Measurements from ENCODE around the gene WDR48. TPM values are rescaled to one million over a fixed set of nuclear protein-coding genes. Genes with fewer than 3 reads are reported as not detected.
A peak's percentile ranks its signal among the peaks of the same experiment; 100 is the strongest.

The WDR48 gene
- total RNA-seq, 2 donors from 2014 or later: 15.8 to 16.5 TPM

DNA sequence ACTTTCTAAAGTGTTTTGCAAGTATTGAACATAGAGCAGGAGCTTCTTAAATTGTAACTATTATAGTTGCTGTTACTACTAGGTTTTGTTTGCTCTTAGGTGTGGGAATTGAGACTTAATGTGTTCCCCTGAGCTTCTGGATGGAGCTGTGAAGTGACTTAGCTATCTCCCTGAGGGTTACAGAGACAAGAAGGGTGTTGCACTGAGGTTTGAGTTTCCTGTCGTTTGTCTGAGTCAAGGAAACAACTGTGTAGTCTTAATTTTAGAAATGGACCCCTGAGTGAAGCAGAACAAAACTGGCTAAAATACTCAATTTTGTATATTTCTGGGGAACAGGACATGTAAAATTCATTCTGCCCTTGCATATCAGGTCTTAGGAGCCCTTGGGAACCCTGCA, 76.1 kb downstream of the WDR48 start:
- 36 to 41% methylated on average over 1 of the region's 1 CpG for WGBS, 2 donors
- TF ChIP-seq, protein P1, sequence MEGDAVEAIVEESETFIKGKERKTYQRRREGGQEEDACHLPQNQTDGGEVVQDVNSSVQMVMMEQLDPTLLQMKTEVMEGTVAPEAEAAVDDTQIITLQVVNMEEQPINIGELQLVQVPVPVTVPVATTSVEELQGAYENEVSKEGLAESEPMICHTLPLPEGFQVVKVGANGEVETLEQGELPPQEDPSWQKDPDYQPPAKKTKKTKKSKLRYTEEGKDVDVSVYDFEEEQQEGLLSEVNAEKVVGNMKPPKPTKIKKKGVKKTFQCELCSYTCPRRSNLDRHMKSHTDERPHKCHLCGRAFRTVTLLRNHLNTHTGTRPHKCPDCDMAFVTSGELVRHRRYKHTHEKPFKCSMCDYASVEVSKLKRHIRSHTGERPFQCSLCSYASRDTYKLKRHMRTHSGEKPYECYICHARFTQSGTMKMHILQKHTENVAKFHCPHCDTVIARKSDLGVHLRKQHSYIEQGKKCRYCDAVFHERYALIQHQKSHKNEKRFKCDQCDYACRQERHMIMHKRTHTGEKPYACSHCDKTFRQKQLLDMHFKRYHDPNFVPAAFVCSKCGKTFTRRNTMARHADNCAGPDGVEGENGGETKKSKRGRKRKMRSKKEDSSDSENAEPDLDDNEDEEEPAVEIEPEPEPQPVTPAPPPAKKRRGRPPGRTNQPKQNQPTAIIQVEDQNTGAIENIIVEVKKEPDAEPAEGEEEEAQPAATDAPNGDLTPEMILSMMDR (IDR thresholded peaks at IDR 0.05): no peak
- no peak for TF ChIP-seq POLR2A (IDR thresholded peaks at IDR 0.05)
- H3K9me3 ChIP-seq: no peaks in the 10 kb centered on the region

DNA sequence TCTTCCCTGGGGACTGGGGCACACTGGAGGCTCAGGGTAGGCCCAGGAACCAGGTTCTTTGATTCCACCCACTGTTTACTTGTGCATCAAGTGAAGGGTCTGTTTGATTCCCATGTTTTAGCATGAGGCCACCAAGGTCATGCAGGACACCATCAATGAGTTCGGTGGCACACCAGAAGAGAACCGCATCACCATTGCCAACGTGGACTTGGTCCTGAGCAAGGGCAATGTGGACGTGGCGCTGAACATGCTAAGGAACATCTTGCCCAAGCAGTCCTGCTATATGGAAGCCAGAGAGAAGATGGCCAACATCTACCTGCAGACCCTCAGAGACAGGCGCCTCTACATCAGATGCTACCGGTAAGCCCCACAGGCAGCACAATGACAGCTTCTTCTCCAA, 77.1 kb downstream of the WDR48 start:
- WGBS, 2 donors: 88 to 92% methylated on average over 5 to 7 of the region's 7 CpGs
- Histone ChIP-seq H3K9me3 (no peaks in the 10 kb centered on the region), H3K4me3 (no peak overlapping the region), H3K4me1 (peaks cover 42% of the 10 kb centered on the region), H3K27me3 (no peaks in the 10 kb centered on the region), H3K36me3 (replicated peaks in 1 of 2; ENCODE audit: insufficient read depth in 1 of 2, low read depth in 2 of 2) (no peaks in the 10 kb centered on the region), H3K27ac (no peak overlapping the region)
- DNase-seq (peak in 1 of 4 donors; percentile 1), ATAC-seq (no peak)
- intact Hi-C loops (cut with DNase I): no loop called here
- TF ChIP-seq, protein P1 (IDR thresholded peaks at IDR 0.05): no peak
- no peak for TF ChIP-seq POLR2A (IDR thresholded peaks at IDR 0.05)

More for the DNA sequence above, 76.1 kb downstream of the WDR48 start:
- no peaks in the 10 kb centered on the region for H3K27me3 ChIP-seq
- H3K36me3 ChIP-seq (replicated peaks in 1 of 2; ENCODE audit: insufficient read depth in 1 of 2, low read depth in 2 of 2): no peaks in the 10 kb centered on the region
- DNase-seq: no peak
- intact Hi-C loops (cut with DNase I): no loop called here
- H3K4me1 ChIP-seq: peaks cover 42% of the 10 kb centered on the region
- H3K27ac ChIP-seq: peak overlapping the region in 1 of 4 donors; percentile 73
- ATAC-seq: no peak
- H3K4me3 ChIP-seq: no peak overlapping the region

DNA sequence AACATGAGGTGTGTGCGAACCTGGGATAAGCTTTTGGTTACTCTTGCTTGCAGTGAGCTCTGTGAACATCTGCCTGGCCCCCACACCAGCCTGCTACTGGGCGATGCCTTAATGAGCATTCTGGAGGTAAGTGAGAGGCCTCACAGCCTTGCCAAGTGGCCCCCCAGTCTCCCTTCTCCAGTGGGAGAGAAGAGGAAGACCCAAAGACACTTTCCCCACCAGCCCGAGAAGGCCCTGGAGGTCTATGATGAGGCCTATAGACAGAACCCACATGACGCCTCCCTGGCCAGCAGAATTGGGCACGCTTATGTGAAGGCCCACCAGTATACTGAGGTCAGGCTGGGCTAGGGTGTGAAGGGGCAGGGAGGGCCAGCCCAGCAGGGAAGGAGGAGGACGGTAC, 78.2 kb downstream of the WDR48 start:
- Histone ChIP-seq H3K4me3 (no peak overlapping the region), H3K27ac (peak overlapping the region in 3 of 4 donors; percentile 9 to 27 (median 12)), H3K9me3 (no peaks in the 10 kb centered on the region), H3K4me1 (peaks cover 41% of the 10 kb centered on the region), H3K36me3 (replicated peaks in 1 of 2; ENCODE audit: insufficient read depth in 1 of 2, low read depth in 2 of 2) (no peaks in the 10 kb centered on the region), H3K27me3 (no peaks in the 10 kb centered on the region)
- ATAC-seq (no peak), DNase-seq (peak in 1 of 4 donors; percentile 1)
- WGBS, 2 donors: 88 to 93% methylated on average over 6 of the region's 6 CpGs
- intact Hi-C loops (cut with DNase I): no loop called here
- TF ChIP-seq, protein P1 (IDR thresholded peaks at IDR 0.05): no peak
- TF ChIP-seq POLR2A (IDR thresholded peaks at IDR 0.05): no peak

DNA sequence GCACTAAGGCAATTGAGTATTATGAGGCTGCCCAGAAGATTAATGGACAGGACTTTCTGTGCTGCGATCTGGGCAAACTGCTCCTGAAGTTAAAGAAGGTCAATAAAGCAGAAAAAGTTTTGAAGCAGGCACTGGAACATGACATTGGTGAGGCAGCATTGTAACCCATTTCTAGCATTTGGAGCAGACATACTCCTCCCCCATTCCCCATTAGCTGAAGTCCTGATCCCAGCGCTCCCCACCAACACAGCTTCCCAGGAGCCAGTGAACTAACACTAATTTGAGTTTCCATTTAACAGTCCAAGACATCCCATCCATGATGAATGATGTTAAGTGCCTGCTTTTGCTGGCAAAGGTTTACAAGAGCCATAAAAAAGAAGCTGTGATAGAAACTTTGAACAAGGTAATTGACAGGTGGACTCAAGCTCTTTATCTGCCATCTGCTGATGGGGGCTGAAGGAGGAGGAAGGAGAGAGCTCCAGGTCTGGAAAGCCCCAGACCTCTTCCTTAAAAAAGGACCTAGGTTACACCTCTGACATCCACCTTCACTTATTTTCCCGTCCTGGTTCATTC, 79.0 kb downstream of the WDR48 start:
- no peaks in the 10 kb centered on the region for H3K27me3 ChIP-seq
- H3K4me3 ChIP-seq: no peak overlapping the region
- H3K27ac ChIP-seq: peak overlapping the region in 3 of 4 donors; percentile 9 to 27 (median 12)
- no peak for TF ChIP-seq POLR2A (IDR thresholded peaks at IDR 0.05)
- TF ChIP-seq, protein P1 (IDR thresholded peaks at IDR 0.05): no peak
- H3K4me1 ChIP-seq: peaks cover 40% of the 10 kb centered on the region
- no peaks in the 10 kb centered on the region for H3K36me3 ChIP-seq (replicated peaks in 1 of 2; ENCODE audit: insufficient read depth in 1 of 2, low read depth in 2 of 2)
- no peaks in the 10 kb centered on the region for H3K9me3 ChIP-seq
- intact Hi-C loops (cut with DNase I): no loop called here
- WGBS, 2 donors: 66 to 86% methylated on average over 3 of the region's 3 CpGs
- ATAC-seq (no peak), DNase-seq (peak in 1 of 4 donors; percentile 4)
